CD4-positive, alpha-beta memory T cell (primary cell): Measurements from ENCODE around the gene GAN. TPM values are rescaled to one million over a fixed set of nuclear protein-coding genes. Genes with fewer than 3 reads are reported as not detected.
"Not testable (repeated sequence)": the region's sequence is repeated elsewhere in the genome, so short reads cannot be mapped to it uniquely, and the experiment has no call there.

Experiments used
- CTCF ChIA-PET: fragments of 350-600 bp; sonication (Branson Sonifier 250); formaldehyde crosslinking; loops from one replicate; lab custom pipeline; 2021; ENCODE audit warnings: inconsistent platforms; ENCODE audit not compliant: partially characterized antibody; lab: Charles Lee
- POLR2A ChIA-PET: fragments of 350-600 bp; sonication (Branson Sonifier 250); formaldehyde crosslinking; loops from one replicate; lab custom pipeline; 2021; ENCODE audit not compliant: partially characterized antibody; lab: Charles Lee
- DNase-seq, 5 donors: peaks; one replicate each; pipeline versions ENCODE4 v3.0.0 to v3.0.0-alpha.2; 2020 to 2022; ENCODE audit warnings: mixed read lengths in 1 of 5
- H3K27ac ChIP-seq: one replicate; pipeline ENCODE4 v1.7.0; 2013; ENCODE audit warnings: low read depth, low read length
- H3K27me3 ChIP-seq: 2 replicates; pipeline ENCODE4 v1.7.0; 2013; ENCODE audit warnings: mild to moderate bottlenecking, low read length, moderate library complexity; ENCODE audit not compliant: insufficient read depth
- H3K36me3 ChIP-seq: 2 replicates; pipeline ENCODE4 v1.7.0; 2013; ENCODE audit warnings: mild to moderate bottlenecking, low read length, moderate library complexity; ENCODE audit not compliant: insufficient read depth
- H3K4me1 ChIP-seq: 2 replicates; pipeline ENCODE4 v1.7.0; 2013; ENCODE audit warnings: mild to moderate bottlenecking, low read length, moderate library complexity; ENCODE audit not compliant: insufficient read depth
- H3K4me3 ChIP-seq, 2 donors: one replicate each; pipeline ENCODE4 v1.7.0; 2013; ENCODE audit warnings: low read length in 2 of 2, mild to moderate bottlenecking in 1 of 2
- H3K9me3 ChIP-seq, 2 donors: one replicate each; pipeline ENCODE4 v1.7.0; 2013; ENCODE audit warnings: low read length in 2 of 2, control low read depth in 1 of 2; ENCODE audit not compliant: control insufficient read depth in 1 of 2
- H3K27ac Mint-ChIP-seq, 7 donors: one replicate each; pipeline ENCODE4 v1.8.0; 2020 to 2021; ENCODE audit warnings: mixed read lengths in 7 of 7, mild to moderate bottlenecking in 6 of 7, inconsistent platforms in 3 of 7, moderate library complexity in 3 of 7
- H3K27me3 Mint-ChIP-seq, 2 donors: one replicate each; pipeline ENCODE4 v1.8.0; 2020 to 2021; ENCODE audit warnings: mixed read lengths in 2 of 2
- H3K36me3 Mint-ChIP-seq, 2 donors: one replicate each; pipeline ENCODE4 v1.8.0; 2020 to 2021; ENCODE audit warnings: mixed read lengths in 2 of 2, inconsistent platforms in 1 of 2, mild to moderate bottlenecking in 1 of 2
- H3K4me1 Mint-ChIP-seq, 4 donors: one replicate each; pipeline ENCODE4 v1.8.0; 2020 to 2021; ENCODE audit warnings: mixed read lengths in 4 of 4, mild to moderate bottlenecking in 1 of 4
- H3K4me3 Mint-ChIP-seq, 8 donors: one replicate each; pipeline ENCODE4 v1.8.0; 2020 to 2021; ENCODE audit warnings: mixed read lengths in 8 of 8, mild to moderate bottlenecking in 7 of 8, moderate library complexity in 6 of 8, inconsistent platforms in 3 of 8
- H3K9me3 Mint-ChIP-seq, 8 donors: one replicate each; pipeline ENCODE4 v1.8.0; 2020 to 2021; ENCODE audit warnings: mixed read lengths in 8 of 8, mild to moderate bottlenecking in 5 of 8, inconsistent platforms in 3 of 8, moderate library complexity in 1 of 8
- intact Hi-C: fragments of 100-400 bp; cut with micrococcal nuclease; formaldehyde crosslinking; loops from one replicate; pipeline ENCODE4 v1.15.1; 2023
- polyA plus RNA-seq, 2 donors: library from polyadenylated mRNA; unstranded; fragments of 300-500 nt; fragmentation: Illumina TruSeq; gene quantifications; one replicate each; pipeline ENCODE4 v1.2.3, GENCODE V29; 2021
- total RNA-seq, 2 experiments: library from RNA; stranded (reverse); gene quantifications; one replicate each; pipeline ENCODE4 v1.2.3, GENCODE V29; 2021

The GAN gene
- total and polyA plus RNA-seq, 4 experiments from 2014 or later: 0.97 to 10.8 (median 6.2) TPM

DNA sequence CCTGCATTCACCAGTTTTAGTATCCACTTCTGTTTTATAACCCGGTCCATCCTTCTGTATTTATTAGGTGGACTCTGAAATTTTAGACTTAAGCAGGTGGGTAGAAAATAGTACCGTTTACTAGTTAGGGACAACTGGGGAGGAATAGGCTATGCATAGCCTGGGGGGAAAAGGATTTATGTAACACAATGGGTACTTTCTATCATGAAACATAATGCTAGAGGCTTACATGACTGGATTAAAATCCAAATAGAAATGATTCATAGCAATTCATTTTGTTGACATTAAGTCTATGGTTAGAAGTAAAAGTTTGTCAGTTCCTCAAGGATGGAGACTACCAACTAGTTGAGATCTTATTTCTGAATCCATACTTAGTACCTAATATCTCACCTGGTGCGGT is 18.6 kb downstream of the GAN start:
- CTCF ChIA-PET: no interaction called here
- H3K27me3 Mint-ChIP-seq: no peaks in the 10 kb centered on the region
- H3K27ac Mint-ChIP-seq: no peak overlapping the region
- intact Hi-C loops: no loop called here
- no peaks in the 10 kb centered on the region for H3K9me3 Mint-ChIP-seq
- H3K4me1 Mint-ChIP-seq: peaks cover 5 to 20% (median 11%) of the 10 kb centered on the region in 4 donors
- no peak overlapping the region for H3K4me3 Mint-ChIP-seq
- POLR2A ChIA-PET: no interaction called here
- Histone ChIP-seq H3K27ac (no peak overlapping the region), H3K4me3 (no peak overlapping the region), H3K4me1 (no peaks in the 10 kb centered on the region), H3K9me3 (no peaks in the 10 kb centered on the region), H3K36me3 (no peaks in the 10 kb centered on the region), H3K27me3 (no peaks in the 10 kb centered on the region)
- peaks cover 8 to 21% of the 10 kb centered on the region in 2 donors for H3K36me3 Mint-ChIP-seq
- no peak for DNase-seq

DNA sequence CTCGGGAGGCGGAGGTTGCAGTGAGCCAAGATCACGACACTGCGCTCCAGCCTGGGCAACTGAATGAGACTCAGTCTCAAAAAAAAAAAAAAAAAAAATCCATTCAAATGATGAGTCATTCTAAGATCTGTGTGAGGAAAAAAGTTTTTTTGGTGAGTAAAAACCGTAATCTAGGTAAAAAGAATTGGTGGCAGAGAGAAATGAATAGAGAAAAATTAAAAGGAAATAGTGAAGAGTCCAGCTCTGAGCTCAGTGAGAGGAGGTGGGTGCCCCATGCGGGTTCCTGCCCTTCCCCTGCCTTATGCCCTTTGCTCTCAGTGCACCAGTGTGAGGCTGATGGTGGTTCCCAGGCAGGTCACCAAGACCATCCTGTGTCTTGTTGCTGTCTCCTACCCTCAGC is 20.9 kb downstream of the GAN start:
- Mint-ChIP-seq H3K4me3 (no peak overlapping the region), H3K9me3 (peaks cover 0 to 1% (median 0%) of the 10 kb centered on the region in 8 donors), H3K27ac (no peak overlapping the region), H3K27me3 (no peaks in the 10 kb centered on the region), H3K36me3 (peaks cover 6 to 16% of the 10 kb centered on the region in 2 donors), H3K4me1 (peaks cover 5 to 15% (median 12%) of the 10 kb centered on the region in 4 donors)
- no peaks in the 10 kb centered on the region for H3K4me1 ChIP-seq
- H3K27me3 ChIP-seq: no peaks in the 10 kb centered on the region
- POLR2A ChIA-PET: no interaction called here
- no peaks in the 10 kb centered on the region for H3K36me3 ChIP-seq
- DNase-seq: no peak
- no peaks in the 10 kb centered on the region for H3K9me3 ChIP-seq
- no peak overlapping the region for H3K27ac ChIP-seq
- CTCF ChIA-PET: no interaction called here
- no peak overlapping the region for H3K4me3 ChIP-seq
- intact Hi-C loops: no loop called here

DNA sequence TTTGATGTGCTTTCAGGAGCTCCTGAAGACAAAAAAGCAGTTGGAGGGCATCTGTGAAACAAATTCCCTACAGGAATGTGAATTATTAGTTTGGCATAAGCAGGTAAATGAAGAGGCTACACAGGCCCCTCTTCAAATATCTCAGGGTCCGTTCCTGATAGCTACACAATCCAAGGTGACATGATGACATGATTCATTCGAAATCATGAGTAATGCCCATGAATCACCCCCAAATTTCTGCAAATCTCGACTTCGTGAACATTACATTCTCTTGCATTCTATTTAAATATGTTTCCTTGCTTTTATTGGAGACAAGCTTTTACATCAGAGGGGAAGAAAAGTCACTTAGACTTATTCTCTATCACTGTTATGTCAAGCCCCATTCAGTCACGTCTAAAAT is 22.3 kb downstream of the GAN start:
- Histone ChIP-seq H3K4me1 (no peaks in the 10 kb centered on the region), H3K27ac (no peak overlapping the region), H3K9me3 (no peaks in the 10 kb centered on the region), H3K4me3 (no peak overlapping the region), H3K27me3 (no peaks in the 10 kb centered on the region), H3K36me3 (no peaks in the 10 kb centered on the region)
- no peaks in the 10 kb centered on the region for H3K27me3 Mint-ChIP-seq
- no peak overlapping the region for H3K4me3 Mint-ChIP-seq
- H3K27ac Mint-ChIP-seq: no peak overlapping the region
- peaks cover 5 to 12% (median 11%) of the 10 kb centered on the region in 4 donors for H3K4me1 Mint-ChIP-seq
- ChIA-PET CTCF (no interaction called here), POLR2A (no interaction called here)
- peaks cover 6 to 14% of the 10 kb centered on the region in 2 donors for H3K36me3 Mint-ChIP-seq
- H3K9me3 Mint-ChIP-seq: peaks cover 0 to 4% (median 0%) of the 10 kb centered on the region in 8 donors
- intact Hi-C loops: no loop called here
- DNase-seq: no peak

DNA sequence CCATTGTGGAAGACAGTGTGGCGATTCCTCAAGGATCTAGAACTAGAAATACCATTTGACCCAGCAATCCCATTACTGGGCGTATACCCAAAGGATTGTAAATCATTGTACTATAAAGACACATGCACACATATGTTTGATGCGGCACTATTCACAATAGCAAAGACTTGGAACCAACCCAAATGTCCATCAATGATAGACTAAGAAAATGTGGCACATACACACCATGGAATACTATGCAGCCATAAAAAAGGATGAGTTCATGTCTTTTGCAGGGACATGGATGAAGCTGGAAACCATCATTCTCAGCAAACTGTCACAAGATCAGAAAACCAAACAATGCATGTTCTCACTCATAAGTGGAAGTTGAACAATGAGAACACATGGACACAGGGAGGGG is 30.4 kb downstream of the GAN start:
- H3K4me1 ChIP-seq, H3K27ac Mint-ChIP-seq, H3K4me3 ChIP-seq, H3K27ac ChIP-seq, H3K4me1 Mint-ChIP-seq, H3K27me3 ChIP-seq, H3K9me3 ChIP-seq, H3K27me3 Mint-ChIP-seq, intact Hi-C loops, DNase-seq, POLR2A ChIA-PET, CTCF ChIA-PET, H3K4me3 Mint-ChIP-seq, H3K36me3 ChIP-seq: not testable (repeated sequence)
- Mint-ChIP-seq H3K9me3 (peaks cover 2 to 59% (median 46%) of the 10 kb centered on the region in 8 donors), H3K36me3 (peaks cover 17 to 29% of the 10 kb centered on the region in 2 donors)

DNA sequence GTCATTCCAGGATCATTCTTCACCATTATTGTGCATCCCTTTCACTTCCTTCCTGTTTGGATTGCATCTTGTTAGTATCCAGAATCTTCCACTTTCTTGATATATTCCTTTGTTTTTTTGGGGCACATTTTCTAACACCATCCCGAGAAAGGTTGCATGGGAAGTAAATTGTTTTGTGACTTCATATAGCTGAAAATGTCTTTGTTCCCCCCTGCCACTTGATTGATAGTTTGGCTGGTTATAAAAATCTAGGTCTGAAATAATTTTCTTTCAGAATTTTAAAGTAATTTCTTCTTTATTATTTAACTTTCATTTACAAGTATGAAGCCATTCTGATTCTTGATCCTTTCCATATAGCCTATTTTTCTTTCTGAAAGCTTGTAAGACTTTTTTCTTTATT is 32.7 kb downstream of the GAN start:
- Mint-ChIP-seq H3K9me3 (peaks cover 2 to 55% (median 45%) of the 10 kb centered on the region in 8 donors), H3K4me1 (peaks cover 0 to 4% (median 0%) of the 10 kb centered on the region in 4 donors), H3K4me3 (no peak overlapping the region), H3K27ac (no peak overlapping the region), H3K27me3 (no peaks in the 10 kb centered on the region), H3K36me3 (peaks cover 22 to 32% of the 10 kb centered on the region in 2 donors)
- ChIA-PET CTCF (no interaction called here), POLR2A (no interaction called here)
- Histone ChIP-seq H3K4me3 (no peak overlapping the region), H3K36me3 (peaks cover 4% of the 10 kb centered on the region), H3K9me3 (peaks cover 0 to 4% of the 10 kb centered on the region in 2 donors), H3K27me3 (no peaks in the 10 kb centered on the region), H3K4me1 (no peaks in the 10 kb centered on the region), H3K27ac (no peak overlapping the region)
- DNase-seq: no peak
- intact Hi-C loops: no loop called here

DNA sequence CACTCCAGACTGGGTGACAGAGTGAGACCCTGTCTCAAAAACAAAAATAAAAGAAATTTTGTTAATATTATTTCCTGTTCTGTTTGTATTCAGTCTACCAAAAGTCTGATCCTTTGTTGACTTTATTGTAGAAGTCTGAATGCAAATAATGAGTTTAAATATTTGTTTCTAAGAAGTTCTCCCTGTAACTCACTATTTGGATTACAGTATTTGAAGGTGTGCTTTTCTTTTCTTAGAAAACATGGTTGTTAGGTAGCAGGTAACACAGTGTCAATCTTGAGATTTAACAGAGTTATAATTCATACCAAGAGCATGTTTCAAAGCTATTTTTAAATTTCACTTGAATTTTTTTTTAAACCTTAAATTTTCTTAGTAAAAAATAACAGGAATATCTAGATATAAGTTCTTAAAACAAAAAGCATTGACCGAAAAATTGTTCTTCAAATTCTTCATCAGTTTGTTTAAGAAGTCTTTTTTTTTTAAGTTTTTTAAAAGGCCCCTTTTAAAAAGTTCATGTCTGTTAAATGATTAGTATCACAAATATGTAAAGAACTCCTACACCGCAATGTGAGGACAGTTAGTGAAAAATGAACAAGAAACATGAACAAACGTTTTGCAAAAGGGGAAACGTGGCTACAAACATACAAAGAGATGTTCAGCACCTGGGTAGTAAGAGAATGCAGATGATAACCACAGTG is 35.0 kb downstream of the GAN start:
- ChIA-PET CTCF (no interaction called here), POLR2A (no interaction called here)
- H3K9me3 Mint-ChIP-seq: peaks cover 0 to 37% (median 32%) of the 10 kb centered on the region in 8 donors
- peaks cover 0 to 4% of the 10 kb centered on the region in 2 donors for H3K9me3 ChIP-seq
- H3K27me3 ChIP-seq: no peaks in the 10 kb centered on the region
- no peak overlapping the region for H3K4me3 ChIP-seq
- H3K27ac Mint-ChIP-seq: no peak overlapping the region
- peaks cover 31 to 35% of the 10 kb centered on the region in 2 donors for H3K36me3 Mint-ChIP-seq
- H3K4me1 Mint-ChIP-seq: peaks cover 0 to 4% (median 0%) of the 10 kb centered on the region in 4 donors
- DNase-seq: no peak
- peaks cover 4% of the 10 kb centered on the region for H3K36me3 ChIP-seq
- no peaks in the 10 kb centered on the region for H3K27me3 Mint-ChIP-seq
- H3K4me1 ChIP-seq: no peaks in the 10 kb centered on the region
- no peak overlapping the region for H3K4me3 Mint-ChIP-seq
- no peak overlapping the region for H3K27ac ChIP-seq
- intact Hi-C loops: no loop called here

DNA sequence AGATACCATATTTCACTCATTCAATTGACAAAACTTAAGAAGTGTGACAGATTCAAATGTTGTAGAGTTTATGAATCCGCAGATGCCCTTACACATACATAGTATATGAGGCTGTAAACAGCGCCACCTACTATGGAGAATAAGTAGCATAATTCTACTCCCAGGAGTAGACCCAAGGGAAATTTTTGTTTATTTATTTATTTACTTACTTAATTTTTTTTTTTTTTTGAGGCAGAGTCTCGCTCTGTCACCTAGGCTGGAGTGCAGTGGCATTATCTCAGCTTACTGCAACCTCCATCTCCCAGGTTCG is 35.5 kb downstream of the GAN start:
- H3K27ac ChIP-seq: no peak overlapping the region
- Mint-ChIP-seq H3K4me3 (no peak overlapping the region), H3K27ac (no peak overlapping the region), H3K4me1 (peaks cover 0 to 4% (median 0%) of the 10 kb centered on the region in 4 donors), H3K36me3 (peaks cover 31 to 35% of the 10 kb centered on the region in 2 donors), H3K9me3 (peaks cover 0 to 32% (median 27%) of the 10 kb centered on the region in 8 donors), H3K27me3 (no peaks in the 10 kb centered on the region)
- no peaks in the 10 kb centered on the region for H3K27me3 ChIP-seq
- H3K36me3 ChIP-seq: peaks cover 4% of the 10 kb centered on the region
- peaks cover 0 to 4% of the 10 kb centered on the region in 2 donors for H3K9me3 ChIP-seq
- no peak for DNase-seq
- CTCF ChIA-PET: no interaction called here
- H3K4me1 ChIP-seq: no peaks in the 10 kb centered on the region
- intact Hi-C loops: no loop called here
- POLR2A ChIA-PET: no interaction called here
- H3K4me3 ChIP-seq: no peak overlapping the region
